IMR-90 (cell line): ENCODE measurements around the gene STARD3. TPM values are rescaled to one million over a fixed set of nuclear protein-coding genes. Genes with fewer than 3 reads are reported as not detected.

Experiments used
- ATAC-seq: fragments of 200-7000 bp; cut with Tn5 transposase; 2 replicates; pipeline ENCODE4 v1.9.1; 2020; ENCODE audit warnings: low read depth, mild to moderate bottlenecking, moderate library complexity
- BruUV-seq: library from RNA; stranded (reverse); fragments of 400-500 nt; replicated peaks from 2 replicates; lab custom pipeline; 2021; lab: Mats Ljungman, UMichigan
- CTCF ChIA-PET: fragments of 300-600 bp; formaldehyde crosslinking; extraction: SDS; loops from one replicate; lab custom pipeline; 2021; ENCODE audit warnings: antibody characterized with exemption; lab: Yijun Ruan, JAX
- POLR2A ChIA-PET: fragments of 300-600 bp; sonication (Branson Sonifier 250); formaldehyde crosslinking; loops from one replicate; lab custom pipeline; 2022; ENCODE audit warnings: antibody characterized with exemption; ENCODE audit not compliant: unreplicated experiment; lab: Charles Lee
- DNase-seq: peaks from one replicate; pipeline ENCODE4 v3.0.0; 2013
- H2AFZ ChIP-seq: replicated peaks from 2 replicates; pipeline ENCODE3; 2013; ENCODE audit warnings: low read length, mild to moderate bottlenecking; ENCODE audit not compliant: poor library complexity
- H2AK5ac ChIP-seq: 2 replicates; pipeline ENCODE4 v1.6.1; 2013; ENCODE audit warnings: low read depth, low read length, inconsistent platforms
- H2AK9ac ChIP-seq: replicated peaks from 2 replicates; pipeline ENCODE3; 2013; ENCODE audit warnings: mild to moderate bottlenecking, low read depth, low read length, moderate library complexity; ENCODE audit not compliant: poor library complexity
- H2BK120ac ChIP-seq: 2 replicates; pipeline ENCODE4 v1.6.1; 2013; ENCODE audit warnings: low read depth, low read length, inconsistent platforms
- H2BK15ac ChIP-seq: 3 replicates; pipeline ENCODE4 v1.6.1; 2013; ENCODE audit warnings: low read depth, low read length, inconsistent platforms
- H2BK20ac ChIP-seq: 2 replicates; pipeline ENCODE4 v1.6.1; 2013; ENCODE audit warnings: low read depth, mild to moderate bottlenecking, inconsistent platforms, low read length, moderate library complexity
- H2BK5ac ChIP-seq: 2 replicates; pipeline ENCODE4 v1.6.1; 2013; ENCODE audit warnings: mild to moderate bottlenecking, low read depth, low read length, inconsistent platforms; ENCODE audit not compliant: poor library complexity, severe bottlenecking
- H3K14ac ChIP-seq: replicated peaks from 2 replicates; pipeline ENCODE4 v1.6.1; 2013; ENCODE audit warnings: low read depth, low read length, inconsistent platforms
- H3K18ac ChIP-seq: 2 replicates; pipeline ENCODE4 v1.6.1; 2013; ENCODE audit warnings: low read depth, low read length, control low read depth
- H3K23ac ChIP-seq: 2 replicates; pipeline ENCODE4 v1.6.1; 2013; ENCODE audit warnings: low read depth, low read length, inconsistent platforms
- H3K27ac ChIP-seq: 2 replicates; pipeline ENCODE4 v1.5.1; 2013; ENCODE audit warnings: mild to moderate bottlenecking, control low read depth, low read length; ENCODE audit not compliant: insufficient read depth
- H3K27me3 ChIP-seq: 2 replicates; pipeline ENCODE4 v1.6.1; 2013; ENCODE audit warnings: low read length; ENCODE audit not compliant: control insufficient read depth, insufficient read depth
- H3K36me3 ChIP-seq: 2 replicates; pipeline ENCODE4 v1.6.1; 2013; ENCODE audit warnings: low read length, mixed read lengths; ENCODE audit not compliant: control insufficient read depth, insufficient read depth
- H3K4ac ChIP-seq: 2 replicates; pipeline ENCODE4 v1.6.1; 2013; ENCODE audit warnings: low read depth, low read length, inconsistent platforms
- H3K4me1 ChIP-seq: 2 replicates; pipeline ENCODE4 v1.6.1; 2013; ENCODE audit warnings: low read length, mixed read lengths; ENCODE audit not compliant: control insufficient read depth, insufficient read depth
- H3K4me2 ChIP-seq: 2 replicates; pipeline ENCODE4 v1.6.1; 2013; ENCODE audit warnings: low read depth, mild to moderate bottlenecking, control low read depth, low read length, moderate library complexity
- H3K4me3 ChIP-seq: 2 replicates; pipeline ENCODE4 v1.5.1; 2013; ENCODE audit warnings: low read depth, mild to moderate bottlenecking, control low read depth, low read length, moderate library complexity; ENCODE audit not compliant: insufficient read depth
- H3K56ac ChIP-seq: 2 replicates; pipeline ENCODE4 v1.6.1; 2013; ENCODE audit warnings: low read length, inconsistent platforms; ENCODE audit not compliant: insufficient read depth; ENCODE audit errors: extremely low read depth
- H3K79me1 ChIP-seq, 2 experiments: 2 replicates each; pipeline ENCODE4 v1.6.1; 2013; ENCODE audit warnings: low read length in 2 of 2, inconsistent platforms in 1 of 2, low read depth in 1 of 2
- H3K9ac ChIP-seq: 2 replicates; pipeline ENCODE4 v1.6.1; 2013; ENCODE audit warnings: low read depth, low read length, control low read depth
- H3K9me1 ChIP-seq: 2 replicates; pipeline ENCODE4 v1.6.1; 2013; ENCODE audit warnings: low read length, inconsistent platforms; ENCODE audit not compliant: insufficient read depth
- H3K9me3 ChIP-seq: 2 replicates; pipeline ENCODE4 v1.6.1; 2013; ENCODE audit warnings: low read length; ENCODE audit not compliant: control insufficient read depth, insufficient read depth
- H4K20me1 ChIP-seq: 2 replicates; pipeline ENCODE4 v1.6.1; 2013; ENCODE audit warnings: low read length, inconsistent platforms; ENCODE audit not compliant: insufficient read depth
- H4K5ac ChIP-seq: 2 replicates; pipeline ENCODE4 v1.6.1; 2013; ENCODE audit warnings: mild to moderate bottlenecking, low read depth, low read length, control low read depth
- H4K8ac ChIP-seq, 2 experiments: 2 replicates each; pipeline ENCODE4 v1.6.1; 2013; ENCODE audit warnings: low read depth in 2 of 2, low read length in 2 of 2, control low read depth in 1 of 2, inconsistent platforms in 1 of 2
- H4K91ac ChIP-seq: 2 replicates; pipeline ENCODE4 v1.6.1; 2013; ENCODE audit warnings: low read depth, low read length, inconsistent platforms; ENCODE audit not compliant: insufficient read depth
- CHD1 ChIP-seq: IDR thresholded peaks from 2 replicates; pipeline ENCODE4 v1.6.1; 2012; ENCODE audit warnings: low read depth, low read length, improper control_type of control experiment
- FOS ChIP-seq: fragments of 150-350 bp; IDR thresholded peaks from 2 replicates; pipeline ENCODE4 v1.6.1; 2016; ENCODE audit warnings: low read depth, low read length
- MAFK ChIP-seq: IDR thresholded peaks from 2 replicates; pipeline ENCODE4 v1.6.1; 2012; ENCODE audit warnings: low read depth, low read length, improper control_type of control experiment
- MAZ ChIP-seq: IDR thresholded peaks from 2 replicates; pipeline ENCODE4 v1.6.1; 2012; ENCODE audit warnings: low read depth, mild to moderate bottlenecking, low read length, improper control_type of control experiment, moderate library complexity, borderline replicate concordance
- WGBS, 2 experiments: methylation state at CpG; one replicate each; pipeline versions ENCODE4 v1.1.5 to v1.1.7; 2013; ENCODE audit warnings: missing lambda C conversion rate in 2 of 2; ENCODE audit not compliant: insufficient read length in 1 of 2; ENCODE audit errors: extremely low coverage in 2 of 2; 5-methylcytosine and 5-hydroxymethylcytosine counted together
- dilution Hi-C: fragments of 300-500 bp; cut with HindIII; formaldehyde crosslinking; loops from one replicate; pipeline ENCODE4 v1.14.3; 2018; ENCODE audit warnings: low sequenced_read_pairs; ENCODE audit not compliant: unreplicated experiment
- in situ Hi-C: fragments of 300-500 bp; cut with MboI; formaldehyde crosslinking; loops from 3 replicates; pipeline ENCODE4 v1.14.3; 2019; ENCODE audit warnings: low sequenced_read_pairs, inconsistent platforms, mixed read lengths
- intact Hi-C: fragments of 100-400 bp; cut with micrococcal nuclease; formaldehyde crosslinking; loops from 2 replicates; pipeline ENCODE4 v1.10.0; 2022
- polyA plus RNA-seq, 3 experiments: library from polyadenylated mRNA; depleted of rRNA; stranded (reverse); fragments of >200 nt; gene quantifications; 2 replicates each; pipeline ENCODE4 v1.2.3, GENCODE V29; 2012; ENCODE audit warnings: low replicate concordance in 1 of 3
- total RNA-seq: library from RNA; depleted of rRNA; stranded (reverse); fragments of >200 nt; gene quantifications from 2 replicates; pipeline ENCODE4 v1.2.3, GENCODE V29; 2012
- TF ChIP-seq, protein P1 (sequence below): conservative IDR thresholded peaks from 2 replicates; pipeline ENCODE4 v1.5.1; 2012; ENCODE audit warnings: mild to moderate bottlenecking, low read depth, low read length, improper control_type of control experiment

Gene STARD3
- total and polyA plus RNA-seq, 2 of the 4 experiments (the other 2 are of a cell fraction), result 8.1 to 50.4 TPM

DNA sequence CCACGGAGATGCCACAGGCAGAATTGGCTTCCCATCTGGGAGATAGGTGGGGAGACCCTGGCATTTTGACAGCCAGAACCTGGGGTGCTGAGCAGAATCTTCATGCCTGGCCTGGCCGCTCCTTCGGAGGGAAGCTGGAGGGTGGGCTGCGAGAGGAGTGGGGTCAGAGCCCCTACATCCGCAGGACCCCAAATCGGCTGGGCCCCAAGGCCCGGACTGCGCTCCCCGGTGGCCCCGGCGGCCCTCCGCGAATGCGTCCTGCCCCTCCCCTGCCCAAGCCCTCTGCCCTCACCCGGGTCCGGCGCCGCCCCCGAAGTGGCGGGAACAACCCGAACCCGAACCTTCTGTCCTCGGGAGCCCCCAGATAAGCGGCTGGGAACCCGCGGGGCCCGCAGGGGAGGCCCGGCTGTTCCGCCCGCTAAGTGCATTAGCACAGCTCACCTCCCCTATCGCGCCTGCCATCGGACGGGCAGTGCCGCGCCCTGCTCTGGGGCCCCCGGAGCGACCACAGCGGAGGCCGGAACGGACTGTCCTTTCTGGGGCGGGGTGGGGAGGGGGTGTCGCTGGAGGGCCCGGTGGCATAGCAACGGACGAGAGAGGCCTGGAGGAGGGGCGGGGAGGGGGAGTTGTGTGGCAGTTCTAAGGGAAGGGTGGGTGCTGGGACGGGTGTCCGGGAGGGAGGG, 30.5 kb downstream of the STARD3 start:
- peaks cover 2% of the 10 kb centered on the region; the same call in 1 of the 2 replicates for H3K36me3 ChIP-seq
- no peak overlapping the region for H2AFZ ChIP-seq
- H3K9ac ChIP-seq, result no peak overlapping the region
- no peak overlapping the region for H3K56ac ChIP-seq
- H3K4me2 ChIP-seq, result no peak overlapping the region
- TF ChIP-seq, protein P1, sequence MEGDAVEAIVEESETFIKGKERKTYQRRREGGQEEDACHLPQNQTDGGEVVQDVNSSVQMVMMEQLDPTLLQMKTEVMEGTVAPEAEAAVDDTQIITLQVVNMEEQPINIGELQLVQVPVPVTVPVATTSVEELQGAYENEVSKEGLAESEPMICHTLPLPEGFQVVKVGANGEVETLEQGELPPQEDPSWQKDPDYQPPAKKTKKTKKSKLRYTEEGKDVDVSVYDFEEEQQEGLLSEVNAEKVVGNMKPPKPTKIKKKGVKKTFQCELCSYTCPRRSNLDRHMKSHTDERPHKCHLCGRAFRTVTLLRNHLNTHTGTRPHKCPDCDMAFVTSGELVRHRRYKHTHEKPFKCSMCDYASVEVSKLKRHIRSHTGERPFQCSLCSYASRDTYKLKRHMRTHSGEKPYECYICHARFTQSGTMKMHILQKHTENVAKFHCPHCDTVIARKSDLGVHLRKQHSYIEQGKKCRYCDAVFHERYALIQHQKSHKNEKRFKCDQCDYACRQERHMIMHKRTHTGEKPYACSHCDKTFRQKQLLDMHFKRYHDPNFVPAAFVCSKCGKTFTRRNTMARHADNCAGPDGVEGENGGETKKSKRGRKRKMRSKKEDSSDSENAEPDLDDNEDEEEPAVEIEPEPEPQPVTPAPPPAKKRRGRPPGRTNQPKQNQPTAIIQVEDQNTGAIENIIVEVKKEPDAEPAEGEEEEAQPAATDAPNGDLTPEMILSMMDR, result no peak
- TF ChIP-seq MAFK (no peak), MAZ (no peak), CHD1 (no peak), FOS (no peak)
- H3K4ac ChIP-seq, result no peak overlapping the region
- no peak overlapping the region for H2BK120ac ChIP-seq
- H3K23ac ChIP-seq, result no peak overlapping the region
- H4K8ac ChIP-seq, result no peak overlapping the region
- H2BK15ac ChIP-seq, result no peak overlapping the region
- no peaks in the 10 kb centered on the region for H3K9me1 ChIP-seq
- in situ Hi-C loops (no loop called here), dilution Hi-C loops (no loop called here), intact Hi-C loops (no loop called here)
- DNase-seq (no peak), ATAC-seq (no peak)
- no peak overlapping the region for H4K5ac ChIP-seq
- H2BK20ac ChIP-seq, result no peak overlapping the region
- ChIA-PET CTCF (interaction anchor here (0.9 to 2.4 kb wide), 3 partner anchors 14 to 46 kb away, joined by 3 to 10 read pairs (median 3); no protein-coding TSS in a partner anchor), POLR2A (no interaction called here)
- H4K91ac ChIP-seq, result no peak overlapping the region
- H3K79me1 ChIP-seq, result no peaks in the 10 kb centered on the region
- H2AK9ac ChIP-seq, result no peak overlapping the region
- H3K4me1 ChIP-seq, result peaks cover 7% of the 10 kb centered on the region; the same call in 1 of the 2 replicates
- H2AK5ac ChIP-seq, result no peak overlapping the region
- no peaks in the 10 kb centered on the region for H3K9me3 ChIP-seq
- no peaks in the 10 kb centered on the region; the same call in 1 of the 2 replicates for H4K20me1 ChIP-seq
- no peak overlapping the region for H2BK5ac ChIP-seq
- H3K14ac ChIP-seq, result no peak overlapping the region
- 35% methylated on average over 20 of the region's 49 CpGs; no CpG with 5 or more reads in 1 of the 2 experiments for WGBS, 2 experiments
- peaks cover 43% of the 10 kb centered on the region for H3K27me3 ChIP-seq
- no peak overlapping the region for H3K18ac ChIP-seq
- no peak overlapping the region for H3K27ac ChIP-seq
- H3K4me3 ChIP-seq, result no peak overlapping the region
- no TSS peak for BruUV-seq
